Measurements from ENCODE around the gene FAM53A. TPM values are rescaled to one million over a fixed set of nuclear protein-coding genes. Genes with fewer than 3 reads are reported as not detected.

FAM53A gene
- total and polyA plus RNA-seq, 10 of the 15 experiments (the other 5 are each of a cell fraction or from before 2014, with no cell fraction given): 0.02 to 0.87 (median 0.38) TPM; not detected in 2

GRCh38 chr4:1655081-1655480 is 29.0 kb downstream of the FAM53A start:
- no peak for FAIRE-seq
- TF ChIP-seq FOXK2 (IDR thresholded peaks at IDR 0.05) (no peak), FOXM1 (IDR thresholded peaks at IDR 0.05; ENCODE audit: low read depth, low read length) (no peak), YBX1 (IDR thresholded peaks at IDR 0.05) (no peak), IKZF2 (IDR thresholded peaks at IDR 0.05) (no peak), SIX5 (IDR thresholded peaks at IDR 0.05; ENCODE audit: low read depth, low read length, severe bottlenecking) (no peak), ZNF207 (IDR thresholded peaks at IDR 0.05; ENCODE audit: borderline replicate concordance) (no peak), CEBPZ (IDR thresholded peaks at IDR 0.05; ENCODE audit: low read depth, low read length) (no peak), BACH1 (IDR thresholded peaks at IDR 0.05; ENCODE audit: borderline replicate concordance) (no peak), CREB1 (IDR thresholded peaks at IDR 0.05; ENCODE audit: low read depth) (no peak), SUZ12 (IDR thresholded peaks at IDR 0.05; ENCODE audit: unreplicated experiment) (no peak), RAD51 (IDR thresholded peaks at IDR 0.05) (no peak), YY1 (IDR thresholded peaks at IDR 0.05; ENCODE audit: low read depth, low read length) (no peak), RAD21 (IDR thresholded peaks at IDR 0.05; ENCODE audit: insufficient read depth, low read depth, low read length) (no peak), PRDM15 (CRISPR knock-in tag; IDR thresholded peaks at IDR 0.05) (no peak), CEBPB (IDR thresholded peaks at IDR 0.05; ENCODE audit: borderline replicate concordance in 1 of 2, low read depth in 2 of 2, low read length in 2 of 2) (no peak), SIN3A (IDR thresholded peaks at IDR 0.05; ENCODE audit: low read depth, low read length) (no peak), NFXL1 (IDR thresholded peaks at IDR 0.05; ENCODE audit: borderline replicate concordance) (no peak), MEF2B (IDR thresholded peaks at IDR 0.05; ENCODE audit: partially characterized antibody, poor library complexity, severe bottlenecking) (no peak), ZNF384 (IDR thresholded peaks at IDR 0.05; ENCODE audit: borderline replicate concordance, low read depth, low read length) (no peak)
- Histone ChIP-seq H4K20me1 (ENCODE audit: control insufficient read depth, insufficient read depth) (no peaks in the 10 kb centered on the region), H3K9me3 (replicated peaks; ENCODE audit: control insufficient read depth, insufficient read depth, low read length) (no peaks in the 10 kb centered on the region; the same call in 2 of the 3 replicates), H3K4me3 (no peak overlapping the region), H3K27me3 (replicated peaks in 1 of 2; ENCODE audit: control insufficient read depth in 2 of 2, insufficient read depth in 2 of 2, low read length in 1 of 2) (no peaks in the 10 kb centered on the region), H3K36me3 (ENCODE audit: control insufficient read depth in 2 of 2, insufficient read depth in 2 of 2, low read length in 1 of 2) (no peaks in the 10 kb centered on the region), H3K9ac (ENCODE audit: control insufficient read depth, insufficient read depth, low read length) (no peak overlapping the region), H2AFZ (ENCODE audit: control insufficient read depth, low read depth, low read length) (no peak overlapping the region), H3K27ac (ENCODE audit: control insufficient read depth, insufficient read depth) (no peak overlapping the region), H3K4me1 (ENCODE audit: control insufficient read depth, insufficient read depth, low read length) (no peaks in the 10 kb centered on the region), H3K4me2 (ENCODE audit: control insufficient read depth, insufficient read depth) (no peak overlapping the region), H3K79me2 (ENCODE audit: control insufficient read depth, insufficient read depth, low read length) (no peaks in the 10 kb centered on the region)
- no peak for ATAC-seq
- no TSS peak for BruUV-seq (replicated peaks)
- 88% methylated on average over 39 of the region's 47 CpGs for WGBS (ENCODE audit: insufficient coverage, insufficient replicate concordance, low lambda C conversion rate, missing lambda C conversion rate)
- DNase-seq (ENCODE audit: low read depth, low spot score): no peak
- intact Hi-C loops (cut with micrococcal nuclease; ENCODE audit: unreplicated experiment): no loop called here
- ChIA-PET RAD21 (ENCODE audit: unreplicated experiment) (no interaction called here), SMC1A (ENCODE audit: uncharacterized antibody, unreplicated experiment) (no interaction called here), CTCF (no interaction called here), POLR2A (no interaction called here)
- in situ Hi-C loops (cut with MboI): no loop called here

Data from GM12878 (cell line).